GM18870 (cell line): Measurements from ENCODE around the gene RAD51B.
"Not testable (repeated sequence)": the region's sequence is repeated elsewhere in the genome, so short reads cannot be mapped to it uniquely, and the experiment has no call there.

Source experiments
- ATAC-seq: cut with Tn5 transposase; IDR thresholded peaks from one replicate; pipeline ENCODE4 v1.9.1; 2021; ENCODE audit warnings: moderate library complexity; ENCODE audit not compliant: unreplicated experiment

Gene RAD51B

DNA sequence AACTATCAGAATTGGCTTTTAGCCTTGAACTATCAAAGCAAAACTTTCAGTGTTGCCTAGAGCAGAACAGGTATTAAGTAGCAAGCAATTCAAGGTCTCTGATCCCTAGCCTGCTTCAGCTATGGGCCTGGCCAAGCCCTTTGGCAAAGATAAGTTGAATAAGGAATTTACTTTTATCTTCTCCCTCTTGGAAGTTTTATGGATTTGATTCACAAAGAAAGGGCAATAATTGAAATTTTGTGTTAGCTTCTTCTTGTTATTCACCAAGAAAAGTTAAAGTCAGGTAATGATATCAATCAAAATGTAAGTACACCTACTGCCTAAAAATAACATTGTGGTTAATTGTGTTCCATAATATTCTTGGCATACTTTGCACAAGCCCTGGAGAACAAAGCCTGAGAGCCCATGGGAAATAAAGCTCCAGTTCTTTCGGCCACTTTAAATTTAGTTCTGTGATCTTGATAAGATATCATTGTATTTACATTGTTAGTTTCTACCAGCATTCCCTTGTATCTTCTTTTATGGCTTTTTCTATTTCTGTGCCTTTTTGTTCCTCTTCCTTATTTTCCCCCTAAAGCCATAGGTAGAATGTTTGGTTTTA lies 158.0 kb downstream of the RAD51B start:
- ATAC-seq, result no peak

DNA sequence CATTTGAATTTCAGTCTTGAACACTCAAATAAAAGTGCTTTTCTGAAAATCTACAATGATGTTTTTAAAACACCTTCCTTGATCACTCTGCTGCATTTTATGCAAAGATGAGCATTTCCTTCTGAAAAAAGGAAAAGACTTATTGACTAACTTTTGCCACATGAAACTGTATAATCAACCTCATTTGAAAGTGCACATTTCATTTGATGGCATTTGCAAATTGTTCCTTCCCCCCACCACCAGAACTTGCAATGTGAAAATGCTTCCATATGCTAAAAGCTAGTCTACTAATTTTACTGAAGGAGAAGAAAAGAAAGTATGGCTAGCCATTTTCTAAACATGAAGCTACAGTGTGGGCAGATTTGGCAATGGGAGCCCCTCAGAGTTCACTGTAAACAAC lies 159.2 kb downstream of the RAD51B start:
- ATAC-seq, result no peak

DNA sequence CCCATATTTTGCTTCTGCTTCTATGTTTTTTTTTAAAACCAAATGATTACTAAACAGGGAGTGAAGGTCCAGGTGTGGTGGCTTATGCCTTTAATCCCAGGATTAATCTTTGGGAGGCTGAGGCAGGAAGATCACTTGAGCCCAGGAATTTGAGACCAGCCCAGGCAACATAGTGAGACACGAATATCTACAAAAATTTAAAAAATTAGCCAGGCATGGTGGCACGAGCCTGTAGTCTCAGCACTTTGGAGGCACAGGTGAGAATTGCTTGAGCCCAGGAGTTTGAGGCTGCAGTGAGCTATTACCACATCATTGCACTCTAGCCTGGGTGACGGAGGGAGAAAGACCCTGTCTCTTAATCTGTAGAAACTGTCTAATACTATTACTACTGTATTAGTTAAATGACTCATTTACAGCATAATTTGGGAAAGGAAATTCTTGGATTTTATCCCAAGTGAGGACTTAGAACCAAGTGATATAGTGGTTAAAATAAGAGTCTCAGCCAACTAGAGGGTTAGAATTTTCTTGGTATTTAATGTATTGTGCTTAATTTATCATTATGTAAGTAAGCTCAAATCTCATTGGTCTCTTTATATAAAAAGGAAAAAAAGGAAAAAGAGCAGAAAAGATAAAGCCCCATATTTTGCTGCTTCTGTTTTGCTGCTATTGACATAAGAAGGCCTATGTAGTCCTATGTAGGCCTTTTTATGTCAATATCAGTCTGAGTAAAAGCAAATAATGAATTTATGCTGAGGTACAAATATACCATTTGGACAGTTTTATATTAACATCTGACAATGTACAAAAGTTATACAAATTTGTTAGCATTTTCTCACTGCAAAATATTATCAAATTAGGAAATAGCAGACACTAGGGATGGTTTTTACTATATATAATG lies 163.4 kb downstream of the RAD51B start:
- ATAC-seq, result no peak

DNA sequence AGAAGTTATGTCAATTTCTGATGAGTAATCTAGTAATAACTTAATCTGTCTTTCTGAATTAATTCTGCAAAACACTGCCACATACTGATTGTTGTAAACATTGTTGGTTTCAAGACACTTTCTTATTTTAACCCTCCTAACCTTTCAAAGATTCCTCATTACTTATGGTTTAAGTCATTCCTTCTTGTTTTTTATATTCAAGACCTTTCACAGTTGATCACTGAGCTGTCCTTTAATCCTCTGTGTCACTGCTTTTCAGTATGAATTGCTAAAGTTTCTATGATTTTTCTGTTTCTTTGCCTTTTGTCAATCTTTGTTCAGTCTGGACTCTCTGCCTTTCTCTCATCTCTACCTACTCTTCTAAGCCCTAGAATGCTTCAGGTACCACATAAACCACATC lies 164.7 kb downstream of the RAD51B start:
- no peak for ATAC-seq

DNA sequence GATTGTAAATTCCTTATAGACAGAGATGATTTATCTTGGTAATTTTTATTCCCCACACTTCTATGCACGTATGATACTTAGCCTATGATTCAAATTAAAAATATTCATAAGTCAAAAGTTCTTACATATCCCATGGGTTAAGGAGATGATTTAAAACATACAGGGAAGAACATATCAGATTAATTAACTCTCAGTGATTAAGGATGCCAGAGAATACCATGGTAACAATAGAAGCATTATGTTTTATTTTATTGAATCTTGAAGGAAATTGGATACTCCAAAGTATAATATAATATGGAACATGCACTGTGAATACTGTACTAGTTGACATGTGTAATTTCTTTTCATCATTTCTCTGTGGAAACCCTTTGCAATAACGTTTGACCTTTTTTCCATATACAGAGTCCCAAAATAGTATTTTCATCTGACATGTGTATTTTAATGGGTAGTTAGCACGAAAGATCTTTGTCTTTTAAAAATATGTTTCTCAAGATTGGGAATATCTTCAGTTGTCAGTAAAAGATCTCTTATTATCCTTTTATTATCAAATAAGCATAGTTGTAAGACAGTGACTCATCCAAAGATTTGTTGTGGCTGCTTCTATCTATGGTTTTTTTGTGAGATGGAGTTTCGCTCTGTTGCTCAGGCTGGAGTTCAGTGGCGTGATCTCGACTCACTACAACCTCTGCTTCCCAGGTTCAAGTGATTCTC lies 166.7 kb downstream of the RAD51B start:
- ATAC-seq, result no peak

DNA sequence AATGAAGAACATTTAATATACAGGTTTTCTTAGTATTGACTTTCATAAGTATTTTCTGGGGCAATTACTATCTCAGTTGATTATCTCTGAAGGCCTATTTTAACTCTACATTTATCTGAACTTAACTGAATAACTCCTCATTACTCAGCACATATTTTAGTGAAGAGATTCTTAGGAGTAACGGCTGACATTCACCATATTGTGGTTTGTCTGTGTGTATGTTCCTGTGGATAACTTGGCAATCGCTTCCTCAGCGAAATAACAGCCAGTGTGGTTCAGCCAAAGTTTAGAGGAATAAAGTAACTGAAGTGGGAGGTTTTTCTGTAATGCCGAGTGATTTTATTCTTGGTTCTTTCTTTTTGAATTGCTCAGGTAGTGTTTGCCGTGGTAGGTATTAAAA lies 168.0 kb downstream of the RAD51B start:
- ATAC-seq, result no peak

DNA sequence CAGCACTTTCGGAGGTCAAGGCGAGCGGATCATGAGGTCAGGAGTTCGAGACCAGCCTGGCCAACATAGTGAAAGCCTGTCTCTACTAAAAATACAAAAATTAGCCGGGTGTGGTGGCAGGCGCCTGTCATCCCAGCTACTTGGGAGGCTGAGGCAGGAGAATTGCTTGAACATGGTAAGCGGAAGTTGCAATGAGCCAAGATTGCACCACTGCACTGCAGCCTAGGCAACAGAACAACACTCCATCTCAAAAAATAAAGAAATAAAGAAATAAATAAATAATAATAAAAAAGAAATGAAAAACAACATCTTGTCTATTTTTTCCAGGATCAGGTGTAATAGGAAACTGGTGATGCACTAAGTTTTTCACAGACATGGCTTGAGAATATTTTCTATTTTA lies 168.6 kb downstream of the RAD51B start:
- not testable (repeated sequence) for ATAC-seq

DNA sequence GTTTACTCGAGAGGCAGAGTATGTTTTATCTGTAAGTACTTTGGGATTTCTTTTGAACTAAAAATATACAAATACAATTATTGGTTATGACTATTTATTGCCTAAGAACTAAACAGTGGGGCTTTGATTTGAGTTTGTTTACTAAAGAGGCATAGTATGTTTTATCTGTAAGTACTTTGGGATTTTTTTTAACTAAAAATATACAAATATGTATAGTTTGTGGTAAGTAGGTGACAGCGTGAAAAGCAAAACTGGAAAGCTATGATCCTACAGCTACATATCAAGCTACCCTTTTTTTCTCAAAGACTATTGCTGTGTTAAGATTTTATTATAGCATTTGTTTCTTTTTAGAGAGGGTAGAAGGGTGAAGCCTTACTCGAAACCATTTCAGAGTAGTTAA lies 171.0 kb downstream of the RAD51B start:
- no peak for ATAC-seq

DNA sequence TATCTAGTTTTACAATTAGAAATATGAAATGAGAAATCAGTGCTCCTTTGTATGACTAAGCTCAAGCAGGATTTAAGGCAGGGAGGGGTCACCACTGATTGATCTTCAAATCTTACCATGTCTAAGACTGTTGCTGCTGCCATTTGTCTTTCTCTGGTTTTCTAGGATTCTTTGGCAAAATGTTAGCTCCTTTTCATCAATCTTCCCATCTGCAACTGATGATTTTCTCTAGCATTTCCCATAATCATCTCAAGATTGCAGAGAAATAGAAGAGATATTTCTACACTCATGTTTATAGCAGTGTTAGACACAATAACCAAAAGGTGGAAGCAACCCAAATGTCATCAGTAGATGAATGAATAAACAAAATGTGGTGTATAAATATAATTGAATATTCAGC lies 175.0 kb downstream of the RAD51B start:
- ATAC-seq, result no peak

DNA sequence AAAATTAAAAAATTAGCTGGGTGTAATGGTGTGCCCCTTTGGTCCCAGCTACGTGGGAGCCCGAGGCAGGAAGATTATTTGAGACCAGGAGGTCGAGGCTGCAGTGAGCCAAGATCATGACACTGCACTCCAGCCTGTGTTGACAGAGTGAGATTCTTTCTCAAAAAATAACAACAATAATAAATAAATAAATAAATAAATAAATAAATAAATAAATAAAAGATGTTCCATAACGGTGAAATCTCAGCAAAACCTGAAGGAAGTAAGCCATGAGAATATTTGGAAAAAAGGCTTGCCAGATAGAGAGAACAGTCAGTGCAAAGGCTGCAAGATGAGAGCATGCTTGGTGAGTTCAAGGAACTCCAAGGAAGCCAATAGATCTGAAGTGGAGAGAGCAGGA lies 176.7 kb downstream of the RAD51B start:
- no peak for ATAC-seq

DNA sequence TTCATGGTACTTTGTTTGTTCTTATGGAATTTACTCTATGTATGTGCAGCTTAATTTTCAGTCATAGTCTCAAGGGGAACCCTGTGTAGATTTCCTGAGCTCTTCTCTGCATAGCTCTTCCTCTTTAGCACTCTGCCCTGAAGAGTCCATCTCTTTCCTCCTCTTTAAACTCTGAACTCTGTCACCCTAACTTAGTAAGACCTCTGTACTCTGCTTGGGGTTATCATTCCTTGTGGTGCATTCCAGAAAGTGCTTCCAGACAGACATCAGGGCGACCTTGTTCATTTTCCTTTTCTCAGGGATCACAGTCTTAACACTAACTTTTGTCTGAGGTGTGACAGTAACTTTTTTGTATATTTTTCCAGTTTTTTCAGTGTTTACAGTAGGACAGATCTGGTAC lies 179.3 kb downstream of the RAD51B start:
- no peak for ATAC-seq

DNA sequence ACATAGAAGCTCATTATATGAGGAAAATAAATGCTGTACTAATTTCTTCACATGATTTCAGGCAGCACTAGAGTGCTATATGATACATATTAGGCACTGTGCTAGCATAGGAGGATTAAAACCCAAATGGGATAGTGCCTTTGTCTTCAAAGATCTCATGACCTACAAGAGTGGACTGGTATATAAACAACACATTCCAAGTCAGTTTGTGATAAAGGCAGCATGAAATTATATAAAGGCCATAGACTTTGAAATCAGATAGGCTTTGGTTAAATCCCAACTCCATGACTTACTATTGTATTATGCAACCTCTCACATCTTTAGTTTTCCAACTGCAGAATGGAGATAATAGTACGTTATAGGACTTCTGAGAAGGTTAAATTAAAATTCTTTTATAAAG lies 179.7 kb downstream of the RAD51B start:
- no peak for ATAC-seq

DNA sequence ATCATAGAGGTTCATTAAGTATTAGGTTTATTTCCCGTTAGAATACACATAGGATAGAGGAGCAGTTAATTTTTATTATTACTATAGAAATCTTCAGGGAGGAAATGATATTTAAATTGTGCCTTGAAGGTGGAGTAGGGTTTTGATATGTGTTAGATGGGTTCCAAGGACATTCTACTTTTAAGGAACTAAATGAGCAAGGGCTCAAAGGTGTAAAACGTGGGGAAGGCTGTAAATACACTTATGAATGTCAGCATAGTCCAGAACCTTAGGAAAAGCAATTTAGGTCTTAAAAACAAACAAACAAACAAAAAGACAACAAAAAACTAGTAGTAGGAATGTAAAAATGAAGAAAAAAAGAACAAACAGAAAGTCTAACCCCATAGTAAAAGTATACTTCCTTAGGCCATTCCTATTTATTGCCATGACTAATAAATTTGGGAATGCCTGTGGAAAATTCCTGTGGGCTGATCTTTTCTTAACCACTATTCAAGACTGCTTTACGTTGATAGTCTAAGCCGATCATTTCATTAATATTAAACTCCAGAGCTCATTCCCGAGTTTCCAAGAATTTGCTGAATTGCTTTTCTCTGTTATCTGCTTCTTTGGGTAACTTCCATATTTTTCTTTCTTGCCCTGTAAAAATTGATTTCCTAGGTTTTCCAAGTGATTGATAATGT lies 180.3 kb downstream of the RAD51B start:
- no peak for ATAC-seq

DNA sequence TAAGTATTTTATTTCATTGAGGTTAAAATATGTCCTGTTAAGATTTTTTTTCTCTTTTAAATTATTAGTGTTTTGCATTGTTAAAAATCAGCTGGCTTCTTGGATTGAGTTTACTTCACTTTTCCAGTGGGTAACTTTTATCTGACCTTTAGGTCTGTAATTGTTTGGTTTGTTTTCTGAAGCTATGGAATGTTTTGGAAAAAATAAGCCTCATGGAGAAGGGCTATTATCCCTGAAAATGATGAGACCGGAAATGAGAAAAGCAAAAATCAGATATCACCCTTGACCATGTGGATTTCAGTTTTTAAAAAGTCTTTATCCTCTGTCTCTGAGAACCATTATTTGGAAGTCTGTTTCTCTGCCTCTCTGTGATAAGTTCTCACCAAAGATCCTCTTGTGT lies 180.9 kb downstream of the RAD51B start:
- no peak for ATAC-seq

DNA sequence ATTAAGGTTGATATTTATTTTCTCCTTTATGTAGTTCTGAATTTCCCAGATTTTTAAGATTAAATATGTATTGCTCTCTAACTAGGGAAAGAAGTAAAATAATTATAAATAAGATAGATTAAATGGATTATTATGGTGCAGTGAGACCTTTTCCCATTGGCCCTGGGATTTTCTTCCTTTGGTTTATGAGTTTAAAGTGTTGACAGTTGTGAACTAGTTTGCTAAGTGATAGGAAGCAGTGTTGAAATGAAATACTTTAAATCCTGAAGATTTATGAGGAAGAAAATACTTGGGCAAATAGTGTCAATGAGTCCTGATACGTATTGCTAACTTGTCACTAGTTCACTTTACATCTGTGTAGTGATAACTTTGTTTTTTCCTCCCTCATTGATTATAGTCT lies 188.9 kb downstream of the RAD51B start:
- no peak for ATAC-seq

DNA sequence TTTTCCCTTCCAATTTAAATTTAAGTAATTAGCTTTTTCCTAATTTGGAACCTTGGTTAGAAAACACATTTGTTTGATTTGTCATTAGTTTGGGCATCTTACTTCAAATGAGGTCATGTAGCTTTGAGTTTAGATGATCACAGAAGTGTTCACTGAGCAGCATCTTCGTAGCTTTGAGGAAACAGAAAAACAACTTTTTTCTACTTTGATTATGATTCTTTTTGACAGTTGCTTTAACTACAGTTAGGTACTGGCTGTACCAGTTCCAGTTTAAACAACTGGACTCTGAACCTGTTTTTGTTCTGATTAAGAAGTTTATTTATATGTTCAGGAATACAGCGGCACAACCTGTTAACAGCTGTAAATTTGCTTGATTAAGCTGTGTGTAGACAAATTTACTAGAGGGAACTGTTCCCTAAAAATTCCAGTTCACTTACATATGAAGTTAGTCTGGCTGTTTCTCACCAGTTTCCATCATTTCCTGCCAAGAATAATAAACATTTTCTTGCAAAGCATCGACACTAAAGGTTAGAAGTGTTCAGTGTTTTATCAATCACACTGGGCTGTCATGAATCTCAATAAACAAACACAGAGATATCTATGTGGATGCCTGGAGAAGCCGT lies 191.9 kb downstream of the RAD51B start:
- no peak for ATAC-seq

DNA sequence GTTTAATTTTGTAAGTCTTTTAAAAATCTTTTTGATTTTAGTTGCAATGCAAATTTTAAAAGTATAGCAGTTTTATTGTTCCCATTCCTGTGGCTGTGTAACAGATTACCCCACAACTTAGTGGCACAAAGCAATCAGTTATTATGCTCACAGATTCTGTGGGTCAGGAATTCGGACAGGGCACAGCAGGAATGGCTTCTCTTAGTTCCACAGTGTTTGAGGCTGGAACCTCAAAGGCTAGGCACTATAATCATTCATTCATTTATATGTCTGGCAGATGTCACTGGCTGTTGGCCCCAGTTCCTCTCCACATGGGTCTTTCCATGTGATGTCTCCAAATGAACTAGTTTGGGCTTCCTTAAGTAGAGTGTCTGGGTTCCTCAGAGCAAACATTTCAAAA lies 193.3 kb downstream of the RAD51B start:
- no peak for ATAC-seq

DNA sequence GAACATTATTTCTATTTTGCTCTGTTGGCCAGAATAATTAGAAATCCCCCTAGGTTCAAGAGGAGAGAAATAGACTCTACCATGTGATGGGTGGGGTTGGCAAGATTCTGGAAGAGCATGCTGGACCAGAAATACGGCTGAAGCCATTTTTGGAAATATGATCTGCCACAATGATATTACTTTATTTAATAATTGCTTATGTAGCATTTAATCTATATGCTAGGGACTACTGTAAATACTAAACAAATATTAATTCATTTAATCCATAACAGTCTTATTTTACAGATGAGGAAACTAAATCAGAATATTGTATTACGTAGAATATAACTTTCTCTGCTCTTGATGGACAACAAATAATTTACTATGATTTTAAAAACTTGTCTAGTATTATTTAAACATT lies 193.7 kb downstream of the RAD51B start:
- ATAC-seq, result no peak

DNA sequence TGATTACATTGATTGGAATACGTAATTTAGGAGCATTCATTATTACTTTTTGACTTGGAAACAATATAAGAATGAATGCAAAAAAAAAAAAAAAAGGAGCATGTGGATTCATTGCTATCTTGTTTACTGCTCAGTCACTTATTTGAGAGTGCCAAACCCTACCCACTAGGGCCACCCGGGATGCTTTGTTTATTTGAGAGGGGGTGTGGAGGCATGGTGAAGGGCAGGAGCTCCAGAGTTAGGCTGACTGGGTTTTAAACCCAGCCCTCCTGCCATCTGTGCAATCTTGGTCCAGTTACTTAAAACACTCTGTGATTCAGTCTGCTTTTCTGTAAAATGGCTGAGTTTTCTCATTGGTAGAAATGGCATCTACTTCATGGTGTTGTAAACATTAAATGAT lies 195.2 kb downstream of the RAD51B start:
- ATAC-seq, result no peak

DNA sequence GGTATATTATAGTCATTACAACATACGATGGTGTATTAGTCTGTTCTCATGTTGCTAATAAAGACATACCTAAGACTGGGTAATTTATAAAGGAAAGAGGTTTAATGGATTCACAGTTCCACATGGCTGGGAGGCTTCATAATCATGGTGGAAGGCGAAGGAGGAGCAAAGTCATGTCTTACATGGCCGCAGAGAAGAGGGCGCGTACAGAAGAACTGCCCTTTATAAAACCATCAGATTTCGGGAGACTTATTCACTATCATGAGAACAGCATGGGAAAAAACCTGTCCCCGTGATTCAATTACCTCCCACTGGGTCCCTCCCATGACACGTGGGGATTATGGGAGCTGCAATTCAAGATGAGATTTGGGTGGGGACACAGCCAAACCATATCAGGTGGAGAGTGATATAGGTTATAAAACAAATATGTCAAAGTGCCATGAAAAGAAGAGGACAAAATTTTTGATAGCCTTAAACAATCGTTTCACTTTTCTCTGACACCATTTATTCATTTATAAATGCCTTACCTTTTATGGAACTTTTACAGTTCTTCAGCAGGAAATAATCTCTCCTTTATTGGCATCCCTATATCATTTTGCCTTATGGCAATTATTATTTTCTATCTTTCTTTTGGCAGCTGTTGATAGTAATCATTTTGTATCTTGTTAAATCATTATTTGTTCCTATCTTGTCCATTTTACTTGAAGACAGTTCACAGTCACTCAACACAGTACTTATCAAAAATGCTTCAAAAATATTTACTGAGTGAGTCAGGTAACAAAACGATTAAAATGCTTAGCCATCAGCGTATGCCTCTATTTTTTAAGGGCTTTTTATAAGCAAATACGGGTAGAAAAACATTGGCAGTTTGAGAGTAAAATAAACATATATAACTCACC lies 196.0 kb downstream of the RAD51B start:
- no peak for ATAC-seq
